Activated naive CD8-positive, alpha-beta T cell (primary cell): ENCODE results near the gene CNOT6.
"Not testable (repeated sequence)": the region's sequence is repeated elsewhere in the genome, so short reads cannot be mapped to it uniquely, and the experiment has no call there.

Experiments used
- H3K27ac Mint-ChIP-seq: one replicate; pipeline ENCODE4 v1.8.0; 2021; ENCODE audit warnings: mixed read lengths
- H3K27me3 Mint-ChIP-seq: one replicate; pipeline ENCODE4 v1.8.0; 2021; ENCODE audit warnings: mixed read lengths
- H3K36me3 Mint-ChIP-seq: one replicate; pipeline ENCODE4 v1.8.0; 2021; ENCODE audit warnings: mixed read lengths
- H3K4me1 Mint-ChIP-seq: one replicate; pipeline ENCODE4 v1.8.0; 2021; ENCODE audit warnings: low read depth, mixed read lengths
- H3K4me3 Mint-ChIP-seq: one replicate; pipeline ENCODE4 v1.8.0; 2021; ENCODE audit warnings: mild to moderate bottlenecking, mixed read lengths
- H3K9me3 Mint-ChIP-seq: one replicate; pipeline ENCODE4 v1.8.0; 2021; ENCODE audit warnings: low read depth, mixed read lengths

CNOT6 gene

GRCh38 chr5:180521591-180521990 is 27.4 kb downstream of the CNOT6 start:
- Mint-ChIP-seq H3K36me3 (no peaks in the 10 kb centered on the region), H3K4me3 (no peak overlapping the region), H3K27ac (no peak overlapping the region), H3K4me1 (peaks cover 83% of the 10 kb centered on the region), H3K9me3 (no peaks in the 10 kb centered on the region), H3K27me3 (no peaks in the 10 kb centered on the region)

DNA sequence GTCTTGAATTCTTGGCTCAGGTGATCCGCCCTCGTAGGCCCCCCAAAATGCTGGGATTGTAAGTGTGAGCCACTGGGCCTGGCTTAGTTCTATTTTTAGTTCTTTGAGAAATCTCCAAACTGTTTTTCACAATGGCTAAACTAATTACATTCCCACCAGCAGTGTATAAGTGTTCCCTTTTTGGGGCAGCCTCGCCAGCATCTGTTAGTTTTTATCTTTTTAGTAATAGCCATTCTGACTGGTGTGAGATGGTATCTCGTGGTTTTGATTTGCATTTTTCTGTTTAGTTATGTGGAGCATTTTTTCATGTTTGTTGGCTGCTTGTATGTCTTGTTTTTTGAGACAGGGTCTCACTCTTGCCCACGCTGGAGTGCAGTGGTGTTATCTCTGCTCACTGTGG is 28.2 kb downstream of the CNOT6 start:
- Mint-ChIP-seq H3K9me3 (no peaks in the 10 kb centered on the region), H3K27me3 (no peaks in the 10 kb centered on the region), H3K27ac (peak overlapping the region; percentile 7), H3K4me3 (no peak overlapping the region), H3K36me3 (no peaks in the 10 kb centered on the region), H3K4me1 (peaks cover 76% of the 10 kb centered on the region)

GRCh38 chr5:180523629-180524466 is 29.7 kb downstream of the CNOT6 start:
- no peak overlapping the region for H3K4me3 Mint-ChIP-seq
- peaks cover 70% of the 10 kb centered on the region for H3K4me1 Mint-ChIP-seq
- H3K27ac Mint-ChIP-seq: peak overlapping the region; percentile 22

GRCh38 chr5:180525399-180525798 is 31.2 kb downstream of the CNOT6 start:
- peak overlapping the region; percentile 13 for H3K4me3 Mint-ChIP-seq
- no peaks in the 10 kb centered on the region for H3K9me3 Mint-ChIP-seq
- peaks cover 61% of the 10 kb centered on the region for H3K4me1 Mint-ChIP-seq
- no peak overlapping the region for H3K27ac Mint-ChIP-seq
- H3K36me3 Mint-ChIP-seq: peaks cover 3% of the 10 kb centered on the region
- no peaks in the 10 kb centered on the region for H3K27me3 Mint-ChIP-seq

More at GRCh38 chr5:180523629-180524466, 29.7 kb downstream of the CNOT6 start:
- H3K36me3 Mint-ChIP-seq: no peaks in the 10 kb centered on the region
- no peaks in the 10 kb centered on the region for H3K9me3 Mint-ChIP-seq
- H3K27me3 Mint-ChIP-seq: no peaks in the 10 kb centered on the region

GRCh38 chr5:180526269-180526668 is 32.1 kb downstream of the CNOT6 start:
- Mint-ChIP-seq H3K27me3 (no peaks in the 10 kb centered on the region), H3K4me1 (peaks cover 56% of the 10 kb centered on the region), H3K36me3 (peaks cover 3% of the 10 kb centered on the region), H3K27ac (peak overlapping the region; percentile 46), H3K9me3 (no peaks in the 10 kb centered on the region), H3K4me3 (no peak overlapping the region)

GRCh38 chr5:180527659-180528058 is 33.5 kb downstream of the CNOT6 start:
- H3K27ac Mint-ChIP-seq: no peak overlapping the region
- no peaks in the 10 kb centered on the region for H3K9me3 Mint-ChIP-seq
- H3K27me3 Mint-ChIP-seq: no peaks in the 10 kb centered on the region
- peaks cover 7% of the 10 kb centered on the region for H3K36me3 Mint-ChIP-seq
- peaks cover 42% of the 10 kb centered on the region for H3K4me1 Mint-ChIP-seq
- no peak overlapping the region for H3K4me3 Mint-ChIP-seq

- not testable (repeated sequence) for H3K27me3 Mint-ChIP-seq, H3K4me3 Mint-ChIP-seq, H3K27ac Mint-ChIP-seq, H3K9me3 Mint-ChIP-seq
- Mint-ChIP-seq H3K36me3 (peaks cover 16% of the 10 kb centered on the region), H3K4me1 (peaks cover 16% of the 10 kb centered on the region)
Observed at GRCh38 chr5:180531036-180531585, 36.9 kb downstream of the CNOT6 start.

DNA sequence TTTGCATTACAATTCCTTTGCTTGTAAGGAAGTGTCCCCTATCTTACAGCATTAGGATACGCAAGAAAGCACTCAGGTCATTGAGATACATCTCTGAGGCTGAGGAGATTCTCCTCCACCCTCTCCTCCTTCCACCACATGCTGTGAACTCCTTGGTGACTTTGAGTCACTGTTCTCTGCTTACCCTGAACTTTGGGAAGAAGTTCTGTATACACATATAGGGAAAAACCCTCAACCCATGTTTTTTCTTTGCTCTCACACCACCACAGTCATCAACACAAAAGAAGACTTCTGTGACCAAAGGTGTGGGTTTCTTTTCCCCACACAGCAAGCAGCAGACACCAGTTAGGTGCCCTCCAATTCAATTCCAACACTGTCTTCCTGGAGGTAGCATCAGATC is 38.1 kb downstream of the CNOT6 start:
- Mint-ChIP-seq H3K4me1 (peaks cover 11% of the 10 kb centered on the region), H3K4me3 (no peak overlapping the region), H3K27me3 (no peaks in the 10 kb centered on the region), H3K36me3 (peaks cover 22% of the 10 kb centered on the region), H3K9me3 (no peaks in the 10 kb centered on the region), H3K27ac (no peak overlapping the region)

- Mint-ChIP-seq H3K9me3 (no peaks in the 10 kb centered on the region), H3K4me3 (no peak overlapping the region), H3K27me3 (no peaks in the 10 kb centered on the region), H3K4me1 (peaks cover 8% of the 10 kb centered on the region), H3K27ac (no peak overlapping the region), H3K36me3 (peaks cover 22% of the 10 kb centered on the region)
Observed at GRCh38 chr5:180533845-180534244, 39.7 kb downstream of the CNOT6 start.

GRCh38 chr5:180535573-180535972 is 41.4 kb downstream of the CNOT6 start:
- Mint-ChIP-seq H3K9me3 (no peaks in the 10 kb centered on the region), H3K36me3 (peaks cover 21% of the 10 kb centered on the region), H3K27ac (peak overlapping the region; percentile 11), H3K4me3 (no peak overlapping the region), H3K27me3 (no peaks in the 10 kb centered on the region), H3K4me1 (peaks cover 11% of the 10 kb centered on the region)

GRCh38 chr5:180540050-180540694 is 46.0 kb downstream of the CNOT6 start:
- H3K4me1 Mint-ChIP-seq: peaks cover 14% of the 10 kb centered on the region
- no peak overlapping the region for H3K4me3 Mint-ChIP-seq
- H3K36me3 Mint-ChIP-seq: peaks cover 21% of the 10 kb centered on the region
- no peaks in the 10 kb centered on the region for H3K9me3 Mint-ChIP-seq
- no peaks in the 10 kb centered on the region for H3K27me3 Mint-ChIP-seq
- peak overlapping the region; percentile 43 for H3K27ac Mint-ChIP-seq

DNA sequence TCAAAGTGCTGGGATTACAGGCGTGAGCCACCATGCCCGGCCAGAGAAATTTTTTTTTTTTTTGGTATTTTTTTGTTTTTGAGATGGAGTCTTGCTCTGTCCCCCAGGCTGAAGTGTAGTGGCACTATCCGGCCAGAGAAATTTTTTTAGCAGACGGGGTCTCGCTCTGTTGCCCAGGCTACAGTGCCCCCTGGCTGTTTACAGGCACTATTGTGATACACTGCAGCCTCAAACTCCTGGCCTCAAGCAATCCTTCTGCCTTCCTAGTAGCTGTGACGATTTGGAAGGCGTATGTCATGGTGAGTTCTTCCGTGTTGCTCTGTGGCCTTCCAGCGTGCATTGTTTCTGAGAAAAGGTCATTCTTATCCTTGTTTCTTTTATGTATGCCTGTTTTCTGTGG is 47.5 kb downstream of the CNOT6 start:
- H3K9me3 Mint-ChIP-seq: no peaks in the 10 kb centered on the region
- no peak overlapping the region for H3K27ac Mint-ChIP-seq
- no peaks in the 10 kb centered on the region for H3K27me3 Mint-ChIP-seq
- no peak overlapping the region for H3K4me3 Mint-ChIP-seq
- H3K4me1 Mint-ChIP-seq: peaks cover 22% of the 10 kb centered on the region
- peaks cover 22% of the 10 kb centered on the region for H3K36me3 Mint-ChIP-seq

DNA sequence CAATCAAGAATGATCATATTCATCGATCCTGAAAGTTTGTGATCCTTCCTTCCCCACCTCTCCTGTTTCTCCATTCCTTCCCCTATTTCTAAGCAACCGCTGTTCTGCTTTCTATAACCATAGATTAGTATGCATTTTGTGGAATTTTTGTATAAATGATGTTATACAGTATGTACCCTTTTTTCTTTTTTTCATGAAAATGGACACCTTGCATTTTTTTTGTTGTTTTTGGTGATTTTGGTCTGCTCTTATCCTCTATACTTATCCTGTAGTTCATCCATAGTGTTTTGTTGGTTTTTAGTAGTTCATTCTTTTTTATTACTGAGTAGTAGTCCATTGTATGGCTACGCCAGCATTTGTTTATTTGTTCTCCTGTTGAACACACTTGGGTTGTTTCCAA is 51.1 kb downstream of the CNOT6 start:
- H3K4me3 Mint-ChIP-seq: no peak overlapping the region
- no peaks in the 10 kb centered on the region for H3K9me3 Mint-ChIP-seq
- H3K27me3 Mint-ChIP-seq: no peaks in the 10 kb centered on the region
- peaks cover 19% of the 10 kb centered on the region for H3K36me3 Mint-ChIP-seq
- H3K27ac Mint-ChIP-seq: no peak overlapping the region
- H3K4me1 Mint-ChIP-seq: peaks cover 28% of the 10 kb centered on the region

DNA sequence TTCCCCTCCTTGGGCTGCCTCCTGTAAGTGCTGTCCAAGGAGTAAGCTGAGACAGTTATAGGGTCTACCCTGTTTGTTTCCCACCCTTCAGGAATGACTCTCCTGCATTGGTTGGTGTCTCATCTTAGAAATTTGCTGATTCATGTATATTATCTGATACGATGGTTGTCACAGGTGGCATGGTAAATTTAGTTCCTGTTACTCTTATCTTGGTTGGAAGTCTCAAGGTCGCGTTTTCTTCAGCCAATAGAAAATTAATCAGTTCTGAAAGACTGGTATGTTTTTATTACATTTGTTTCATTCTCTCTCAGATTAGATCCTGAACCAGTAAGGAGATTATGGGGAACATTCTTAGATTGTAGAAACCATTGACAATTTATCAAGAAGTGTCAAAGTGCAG is 54.4 kb downstream of the CNOT6 start:
- Mint-ChIP-seq H3K27ac (peak overlapping the region; percentile 23), H3K27me3 (no peaks in the 10 kb centered on the region), H3K4me3 (no peak overlapping the region), H3K36me3 (peaks cover 22% of the 10 kb centered on the region), H3K4me1 (peaks cover 26% of the 10 kb centered on the region), H3K9me3 (no peaks in the 10 kb centered on the region)

DNA sequence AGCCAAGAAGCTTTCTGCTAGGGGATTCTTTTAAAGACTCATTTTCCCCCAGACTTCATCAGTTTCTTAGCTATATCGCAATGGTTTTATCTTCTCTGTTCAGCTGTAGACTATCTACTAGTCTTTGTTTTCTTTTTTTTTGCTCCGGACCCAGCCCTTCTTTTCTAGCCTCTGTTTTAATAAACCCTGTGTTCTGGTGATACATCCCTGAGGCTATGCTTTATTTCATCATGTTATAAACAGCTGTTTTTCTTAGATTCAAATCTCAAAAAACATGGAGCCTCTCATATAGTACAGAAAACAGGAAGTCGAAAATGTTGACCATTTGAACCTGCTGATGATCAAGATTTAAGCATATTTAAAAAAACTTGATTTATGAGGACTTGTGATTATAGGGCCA is 59.4 kb downstream of the CNOT6 start:
- Mint-ChIP-seq H3K9me3 (no peaks in the 10 kb centered on the region), H3K36me3 (peaks cover 21% of the 10 kb centered on the region), H3K27me3 (no peaks in the 10 kb centered on the region), H3K4me3 (no peak overlapping the region), H3K27ac (peak overlapping the region; percentile 24), H3K4me1 (peaks cover 18% of the 10 kb centered on the region)
